NCI-H2196 (cell line): ENCODE measurements around the gene TGFBR2.

Experiments
- DNase-seq: peaks from one replicate; lab custom pipeline; 2025; ENCODE audit not compliant: unreplicated experiment; lab: John Stamatoyannopoulos, UW

Gene TGFBR2

DNA sequence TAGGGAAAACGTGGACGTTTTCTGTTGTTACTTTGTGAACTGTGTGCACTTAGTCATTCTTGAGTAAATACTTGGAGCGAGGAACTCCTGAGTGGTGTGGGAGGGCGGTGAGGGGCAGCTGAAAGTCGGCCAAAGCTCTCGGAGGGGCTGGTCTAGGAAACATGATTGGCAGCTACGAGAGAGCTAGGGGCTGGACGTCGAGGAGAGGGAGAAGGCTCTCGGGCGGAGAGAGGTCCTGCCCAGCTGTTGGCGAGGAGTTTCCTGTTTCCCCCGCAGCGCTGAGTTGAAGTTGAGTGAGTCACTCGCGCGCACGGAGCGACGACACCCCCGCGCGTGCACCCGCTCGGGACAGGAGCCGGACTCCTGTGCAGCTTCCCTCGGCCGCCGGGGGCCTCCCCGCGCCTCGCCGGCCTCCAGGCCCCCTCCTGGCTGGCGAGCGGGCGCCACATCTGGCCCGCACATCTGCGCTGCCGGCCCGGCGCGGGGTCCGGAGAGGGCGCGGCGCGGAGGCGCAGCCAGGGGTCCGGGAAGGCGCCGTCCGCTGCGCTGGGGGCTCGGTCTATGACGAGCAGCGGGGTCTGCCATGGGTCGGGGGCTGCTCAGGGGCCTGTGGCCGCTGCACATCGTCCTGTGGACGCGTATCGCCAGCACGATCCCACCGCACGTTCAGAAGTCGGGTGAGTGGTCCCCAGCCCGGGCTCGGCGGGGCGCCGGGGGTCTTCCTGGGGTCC, at the start of gene TGFBR2:
Gene TGFBR2, plus strand, starts transcription at position 301 of the 731 bp plus-strand sequence. Its CDS starts 283 bp downstream, at position 584.
- no peak for DNase-seq

DNA sequence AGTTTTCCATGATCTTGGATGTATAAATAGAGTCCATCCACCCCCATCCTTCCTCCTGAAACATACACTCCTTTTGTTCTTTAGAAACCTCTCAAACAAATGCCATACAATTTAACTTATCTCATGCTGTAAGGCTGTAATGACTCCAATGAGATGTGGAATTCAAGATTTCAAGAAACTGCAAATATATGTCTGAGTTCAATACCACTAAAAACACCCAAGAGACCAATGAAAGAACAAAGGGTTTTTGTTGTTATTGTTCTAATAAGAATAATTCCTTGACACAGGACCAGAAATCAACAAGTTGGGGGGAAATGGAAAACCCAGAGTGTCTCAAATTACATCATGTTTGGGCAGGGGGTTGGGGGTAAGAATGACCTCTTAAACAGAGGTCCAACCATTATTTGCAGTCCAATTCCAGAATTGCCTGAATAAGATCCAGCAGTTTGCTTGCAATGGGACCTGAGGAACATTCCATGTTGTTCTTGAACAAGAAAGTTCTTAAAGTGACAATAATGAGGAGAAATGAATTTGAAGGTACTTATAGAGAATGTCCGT, 48.6 kb upstream of the TGFBR2 start:
- no peak for DNase-seq

DNA sequence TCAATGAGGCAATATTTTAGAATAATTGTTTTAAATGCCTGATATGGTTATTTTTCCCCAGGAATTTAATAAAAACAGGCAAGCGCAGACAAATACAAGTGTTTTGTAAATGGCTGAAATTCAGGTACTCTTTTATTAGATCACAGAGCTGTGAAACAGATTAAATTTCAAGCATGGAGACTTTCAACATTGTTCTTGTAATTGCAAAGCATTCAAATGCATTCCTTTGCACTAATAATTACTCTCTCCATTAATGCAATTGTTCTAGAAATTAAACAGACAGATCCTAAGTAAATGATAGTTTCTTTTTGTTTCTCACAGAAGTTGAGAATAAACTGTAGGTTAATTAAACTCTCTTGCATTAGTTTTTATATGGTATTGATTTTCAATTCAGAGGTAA, 42.4 kb upstream of the TGFBR2 start:
- no peak for DNase-seq

DNA sequence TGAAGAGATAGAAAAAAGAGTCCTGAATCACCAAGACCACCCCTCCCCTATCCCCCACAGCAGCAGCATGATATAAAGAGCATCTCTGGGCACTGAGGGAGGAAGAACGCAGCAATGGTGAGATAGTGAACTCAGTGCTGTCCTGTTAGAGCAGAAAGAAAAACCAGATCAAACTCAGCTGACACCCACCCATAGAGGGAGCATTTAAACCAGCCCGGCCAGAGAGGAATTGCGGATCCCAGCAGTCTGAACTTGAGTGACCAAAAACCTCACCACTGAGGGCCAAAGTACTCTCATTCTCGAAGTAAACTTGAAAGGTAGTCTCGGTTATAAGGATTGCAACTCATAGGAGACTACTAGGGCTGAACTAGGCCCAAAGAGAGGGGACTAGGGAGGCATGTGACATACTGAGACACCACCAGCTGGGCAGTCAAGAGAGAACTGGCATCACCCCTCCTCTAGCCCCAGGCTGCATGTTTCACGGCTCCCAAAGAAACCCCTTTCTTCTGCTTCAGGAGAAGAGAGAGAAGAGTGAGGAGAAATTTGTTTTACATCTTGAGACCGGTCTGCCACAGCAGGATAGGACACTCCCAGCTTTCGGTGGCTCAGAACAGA, 39.2 kb upstream of the TGFBR2 start:
- no peak for DNase-seq

DNA sequence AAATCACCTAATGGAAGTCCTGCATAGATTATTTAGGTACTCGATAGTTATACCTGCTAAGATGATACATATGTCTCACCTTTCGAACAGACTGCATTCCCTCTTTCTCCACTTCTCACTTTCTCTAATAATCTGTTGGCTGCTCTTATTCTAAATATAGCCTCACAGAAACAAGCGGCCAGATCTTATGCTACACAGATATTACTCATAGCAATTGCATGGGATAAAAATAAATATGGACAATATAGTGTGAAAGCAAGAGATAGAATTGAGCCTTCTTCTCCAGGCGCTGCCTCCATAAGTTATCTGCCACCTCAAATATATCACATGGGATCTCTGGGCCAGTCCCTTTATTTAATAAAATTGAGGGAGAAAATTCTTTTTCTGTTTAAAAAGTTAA, 29.5 kb upstream of the TGFBR2 start:
- DNase-seq, result no peak

DNA sequence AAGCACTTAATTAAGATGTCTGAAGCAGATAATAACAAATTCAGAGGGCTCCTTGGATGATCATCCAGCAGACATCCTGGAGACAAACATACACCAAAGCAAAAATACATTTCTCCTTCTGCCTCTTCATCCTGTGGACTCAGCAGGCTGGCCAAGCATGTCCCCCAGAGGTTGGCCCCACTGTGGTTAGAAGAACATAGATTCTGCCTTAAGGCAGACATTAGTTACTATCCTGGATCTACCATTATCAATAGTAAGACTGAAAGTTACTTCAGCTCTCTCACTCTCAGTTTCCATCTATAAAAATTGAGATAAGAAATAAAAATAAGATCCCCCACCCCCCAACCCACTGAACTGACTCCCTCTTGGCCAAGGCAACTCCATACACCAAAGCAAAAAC, 28.6 kb upstream of the TGFBR2 start:
- no peak for DNase-seq

DNA sequence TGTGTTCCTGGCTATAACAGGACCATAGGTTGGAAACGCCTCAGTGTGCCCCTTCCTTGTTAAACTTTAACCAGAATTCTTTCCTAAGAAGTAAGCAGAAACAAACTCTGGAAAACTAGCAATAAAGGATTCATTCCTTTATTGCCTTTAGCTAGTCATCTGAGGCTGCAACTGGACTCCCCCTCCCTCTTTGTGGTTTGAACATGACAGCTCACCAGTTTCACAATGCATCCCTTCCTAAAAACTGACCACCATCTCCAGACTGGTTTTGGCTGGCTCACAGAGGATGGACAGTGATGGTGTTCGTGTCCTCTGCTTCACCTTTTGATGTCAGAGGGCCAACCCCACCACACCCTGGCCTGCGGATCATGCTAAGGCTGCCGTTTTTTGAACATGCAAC, 27.9 kb upstream of the TGFBR2 start:
- DNase-seq, result no peak

DNA sequence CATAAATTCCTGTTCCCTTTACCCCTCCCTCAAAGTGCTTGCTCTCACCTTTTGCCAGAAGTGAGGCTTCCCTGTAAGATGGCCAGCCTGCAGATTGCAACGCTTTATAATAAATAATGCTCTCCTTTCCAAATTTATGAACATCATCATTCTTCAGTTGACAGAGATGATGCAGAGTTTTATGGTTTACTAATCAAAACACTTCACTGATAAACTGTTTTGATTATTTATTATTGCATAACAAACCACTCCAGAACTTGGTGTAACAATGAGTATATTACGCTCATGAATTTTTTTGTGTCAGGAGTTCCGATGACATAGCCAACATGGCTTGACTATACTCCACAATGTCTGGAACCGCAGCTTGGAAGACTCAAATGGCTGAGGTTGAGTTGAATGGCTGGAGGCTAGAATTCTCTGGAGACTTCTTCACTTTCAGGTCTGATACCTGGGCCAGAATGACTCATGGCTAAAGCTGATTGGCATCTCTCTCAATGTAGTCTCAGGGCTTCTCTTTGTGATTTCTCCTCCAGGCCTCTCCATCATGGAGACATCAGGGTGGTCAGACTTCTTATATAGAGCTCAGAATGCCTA, 27.3 kb upstream of the TGFBR2 start:
- DNase-seq, result no peak

DNA sequence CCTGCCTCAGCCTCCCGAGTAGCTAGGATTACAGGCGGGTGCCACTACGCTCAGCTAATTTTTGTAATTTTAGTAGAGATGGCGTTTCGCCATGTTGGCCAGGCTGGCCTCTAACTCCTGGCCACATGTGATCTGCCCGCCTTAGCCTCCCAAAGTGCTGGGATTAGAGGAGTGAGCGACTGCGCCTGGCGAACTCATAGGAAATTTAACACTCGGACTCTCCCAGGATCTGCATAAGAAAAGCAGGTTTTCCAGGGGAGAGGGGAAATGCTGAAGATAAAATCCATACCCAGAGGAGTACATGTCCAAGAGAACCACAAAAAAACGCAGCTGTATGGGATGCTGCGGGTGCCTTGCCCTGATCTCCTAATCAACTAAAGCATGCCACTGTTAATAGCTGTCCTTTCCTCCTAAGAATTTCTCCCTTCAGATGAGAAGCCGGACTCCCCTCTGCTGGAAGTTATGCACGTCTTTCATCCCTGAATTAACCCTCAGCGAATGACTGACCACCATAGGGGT, 25.3 kb upstream of the TGFBR2 start:
- DNase-seq, result no peak

DNA sequence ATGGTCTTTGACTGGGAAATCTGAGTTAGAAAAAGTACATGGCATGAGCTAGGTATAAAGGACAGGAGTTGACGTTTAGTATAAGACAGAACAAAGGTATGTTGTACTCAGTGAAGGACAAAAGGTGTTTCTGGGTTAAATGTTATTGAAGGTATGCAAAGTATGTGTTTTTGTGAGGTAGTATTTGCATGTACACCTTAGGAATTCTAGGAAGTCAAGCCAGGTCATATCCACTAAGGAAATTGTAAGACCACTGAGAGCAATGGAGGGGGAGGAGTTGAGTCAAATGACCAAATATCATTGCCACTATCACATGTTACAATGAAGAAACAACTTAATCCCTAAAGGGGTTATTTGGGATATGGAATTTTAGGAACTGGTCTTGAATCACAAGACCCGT, 24.4 kb upstream of the TGFBR2 start:
- DNase-seq, result no peak

DNA sequence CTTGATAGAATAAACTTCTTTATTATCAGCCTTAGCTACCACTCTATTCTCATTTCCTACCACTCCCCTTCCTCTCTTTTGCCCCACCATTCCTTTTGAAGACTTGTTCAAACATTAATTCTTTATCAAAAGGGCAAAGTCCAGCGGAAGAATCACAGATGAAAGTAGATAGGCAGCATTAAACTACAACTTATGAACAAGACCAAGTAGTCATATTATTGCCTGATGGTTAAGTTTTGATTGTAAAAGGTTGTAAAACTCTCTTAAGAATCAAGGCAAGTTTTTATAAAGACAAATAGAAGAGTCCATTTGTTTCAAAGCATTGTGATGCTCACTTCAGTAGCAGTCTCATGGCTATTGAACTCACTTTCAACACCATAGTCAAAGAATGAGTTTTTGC, 22.4 kb upstream of the TGFBR2 start:
- no peak for DNase-seq

DNA sequence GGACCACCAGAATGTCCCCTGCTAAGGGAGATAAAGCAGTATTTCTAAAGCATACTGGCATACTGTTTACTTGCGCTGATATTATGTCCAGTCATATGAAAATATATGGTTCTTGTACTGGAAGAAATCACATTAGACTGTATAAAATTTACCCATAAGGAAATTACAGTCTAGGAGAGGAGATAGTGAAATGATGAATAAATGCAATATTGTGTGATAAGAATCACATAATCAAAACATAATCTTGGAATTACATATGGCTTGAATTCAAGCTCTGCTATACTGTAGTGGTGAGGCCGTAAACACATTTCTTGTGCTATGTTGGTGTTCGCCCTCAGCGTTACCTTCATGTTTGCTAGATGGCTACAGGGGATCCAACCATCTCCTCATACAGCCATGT, 20.7 kb upstream of the TGFBR2 start:
- DNase-seq, result no peak

DNA sequence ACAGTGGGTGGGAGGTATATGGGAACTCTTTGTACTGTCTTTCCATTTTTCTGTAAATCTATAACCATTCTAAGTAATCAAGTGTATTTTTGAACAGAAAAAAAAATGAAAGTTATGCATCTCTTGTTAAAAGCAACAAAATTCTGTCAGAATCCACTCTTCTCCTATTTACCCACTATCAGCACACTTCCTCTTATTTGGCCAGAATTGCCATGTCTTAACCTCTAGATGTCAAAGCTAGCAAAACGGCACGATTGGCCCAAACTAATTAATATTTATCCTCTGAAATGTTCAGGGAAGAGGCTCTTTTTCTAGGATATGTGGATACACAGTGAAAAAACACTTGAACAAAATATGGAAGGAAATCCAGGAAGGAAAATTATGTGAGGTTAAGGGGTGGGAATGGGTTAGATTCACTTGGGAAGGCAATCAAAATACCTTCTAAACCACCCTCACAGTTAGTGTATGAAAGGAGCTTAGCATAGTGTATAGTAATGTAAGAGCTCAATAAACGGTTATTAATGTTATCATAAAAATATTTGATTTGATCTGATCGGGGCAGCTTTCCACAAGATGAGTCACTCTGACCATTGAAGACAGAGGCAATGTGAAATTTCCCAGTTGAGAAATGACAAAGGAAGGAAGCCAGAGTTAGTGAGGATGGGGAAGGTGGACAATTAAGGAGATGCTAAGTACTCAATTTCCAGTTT, 20.1 kb upstream of the TGFBR2 start:
- DNase-seq, result no peak

DNA sequence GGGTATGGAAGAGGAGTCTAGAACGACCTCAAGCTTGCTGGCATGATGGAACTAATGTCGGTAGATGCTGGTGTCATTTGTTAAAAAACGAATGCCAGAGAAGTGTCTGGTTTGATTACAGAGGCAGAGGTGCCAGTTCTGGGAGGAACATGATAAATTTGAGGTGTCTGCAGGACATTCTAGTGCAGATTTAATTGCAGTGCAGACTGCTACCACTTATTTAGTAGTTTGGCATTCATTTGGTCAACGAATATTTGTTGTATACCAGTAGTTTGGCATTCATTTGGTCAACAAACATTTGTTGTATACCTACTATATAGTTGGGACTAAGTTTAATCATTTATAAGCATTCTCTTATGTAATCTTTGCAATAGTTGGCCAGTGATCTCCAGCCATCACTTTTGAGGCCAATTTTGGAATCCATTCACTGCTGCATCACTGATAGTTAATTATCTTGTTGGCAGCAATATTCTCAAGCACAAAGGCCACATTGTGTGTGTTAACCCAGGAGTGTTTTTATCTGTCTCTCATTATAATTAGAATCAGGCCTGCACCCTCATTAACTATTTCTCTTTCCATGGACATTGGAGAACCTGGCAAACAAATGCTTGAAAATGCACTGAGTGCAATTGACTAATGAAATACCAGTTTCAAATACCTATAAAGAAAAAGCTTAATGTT, 19.5 kb upstream of the TGFBR2 start:
- DNase-seq, result no peak

DNA sequence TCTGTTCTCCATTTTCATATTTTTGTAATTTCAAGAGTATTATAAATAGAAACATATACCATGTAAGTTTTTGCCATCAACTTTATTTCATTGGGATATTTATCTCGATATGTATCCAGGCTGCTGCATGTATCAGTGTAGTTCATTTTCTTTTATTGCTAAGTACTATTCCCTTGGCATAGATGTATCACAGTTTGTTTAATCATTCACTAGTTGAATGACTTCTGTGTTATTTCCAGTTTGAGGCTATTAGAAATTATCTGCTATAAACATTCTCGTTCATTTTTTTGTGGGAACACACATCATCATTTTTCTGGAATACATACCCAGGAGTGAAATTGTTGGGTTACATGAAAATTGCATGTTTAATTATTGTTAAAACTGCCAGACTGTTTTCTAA, 18.5 kb upstream of the TGFBR2 start:
- no peak for DNase-seq

DNA sequence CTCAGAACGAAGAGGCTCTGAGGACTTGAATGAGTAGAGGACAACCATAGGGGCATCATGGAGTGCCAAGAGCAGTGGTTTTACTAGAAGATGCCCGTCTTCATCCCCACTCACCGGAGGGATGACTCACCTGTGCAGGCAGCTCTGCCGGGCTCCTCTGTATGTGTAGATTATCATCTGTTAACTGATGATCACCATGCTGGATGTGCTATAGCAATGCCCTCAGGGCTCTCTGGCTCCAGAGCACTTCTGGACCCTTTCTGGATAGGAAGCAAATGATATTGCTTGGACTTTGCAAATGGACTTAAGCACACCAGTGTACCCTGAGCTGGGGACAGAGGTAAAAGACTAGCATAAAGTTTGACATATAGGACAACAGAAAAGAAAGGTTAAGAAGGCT, 10.2 kb upstream of the TGFBR2 start:
- DNase-seq, result no peak

DNA sequence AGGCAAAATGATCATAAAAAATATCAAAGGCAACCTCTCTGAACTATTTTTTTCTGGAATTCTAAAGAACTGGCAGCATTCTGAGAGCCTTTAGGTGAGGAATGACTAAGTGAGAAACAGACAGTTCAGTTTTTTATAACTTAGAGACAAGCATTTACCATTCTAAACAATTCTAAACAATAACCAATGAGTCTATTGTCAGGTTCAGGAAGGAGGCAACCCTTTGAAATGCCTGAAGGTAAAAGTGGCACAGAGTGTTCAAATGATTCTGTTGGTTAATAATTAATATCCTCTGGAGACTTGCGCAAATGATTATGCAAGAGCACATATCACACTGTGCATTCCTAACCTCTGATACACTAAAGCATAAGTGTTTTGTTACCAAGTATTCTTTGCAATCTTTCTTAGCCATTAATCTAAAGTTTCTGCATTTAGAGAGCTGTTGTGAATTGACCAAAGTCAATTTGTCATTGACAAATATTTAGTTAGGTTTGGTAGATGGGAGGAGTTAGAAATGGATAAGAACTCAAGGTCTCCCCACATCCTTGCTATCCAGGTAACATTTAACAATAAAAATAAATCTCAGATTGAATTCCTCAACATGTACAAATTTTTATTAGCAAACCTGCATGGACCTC, 9.2 kb upstream of the TGFBR2 start:
- no peak for DNase-seq

DNA sequence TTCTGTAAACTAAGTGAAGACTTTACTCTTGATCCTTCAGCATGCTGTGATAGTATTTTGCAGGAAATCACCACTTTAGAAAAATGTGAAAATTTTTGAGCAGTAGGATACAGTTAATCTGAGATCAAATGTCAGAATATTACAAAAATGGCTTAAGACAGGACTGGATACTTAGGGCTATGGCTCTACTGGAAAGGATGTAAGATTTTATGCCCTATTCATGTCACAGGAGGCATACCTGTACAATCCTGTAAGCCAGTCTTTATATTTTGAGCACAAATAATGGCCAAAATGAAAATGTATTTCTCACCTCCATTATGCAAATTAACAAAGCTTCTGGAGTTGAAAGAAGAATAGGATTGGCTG, 8.6 kb upstream of the TGFBR2 start:
- no peak for DNase-seq

DNA sequence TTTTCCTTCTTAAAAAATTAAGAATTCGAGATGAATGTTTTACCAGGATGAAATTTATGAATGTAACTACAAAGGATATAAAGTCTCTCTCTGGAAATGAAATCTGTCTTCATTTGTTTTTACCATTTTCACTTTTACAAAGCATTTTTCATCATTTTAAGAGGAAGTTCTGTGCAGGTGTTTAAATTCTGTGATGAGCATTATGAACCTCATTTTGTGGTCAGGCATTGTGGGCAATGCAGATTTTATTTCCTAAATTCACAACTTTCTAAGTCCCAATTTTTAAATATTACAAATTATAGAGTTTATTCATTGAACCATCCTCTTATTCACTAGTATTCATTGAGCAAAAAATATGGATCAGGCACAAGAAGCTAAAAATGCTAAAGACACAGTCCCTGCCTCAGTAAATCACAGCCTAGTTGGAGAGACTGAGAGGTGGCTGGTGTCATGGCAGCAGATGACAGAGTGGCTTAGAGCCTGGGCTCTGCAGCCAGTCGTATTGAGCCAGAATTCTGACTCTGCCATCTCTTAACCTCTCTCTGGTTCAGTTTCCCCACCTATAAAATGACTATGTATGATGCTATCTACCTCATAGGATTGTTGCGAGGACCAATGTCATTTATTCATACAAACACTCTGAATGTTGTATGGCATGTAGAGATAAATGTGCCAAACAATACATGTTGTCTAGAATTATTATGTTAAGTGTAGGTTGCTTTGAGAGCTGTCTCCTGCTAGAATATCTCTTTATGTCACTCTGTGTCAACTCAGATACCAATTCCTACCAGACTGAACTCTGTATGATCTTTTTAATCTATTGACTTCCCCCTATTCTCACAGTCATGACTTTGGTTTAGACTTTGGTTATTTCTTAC, 7.5 kb upstream of the TGFBR2 start:
- no peak for DNase-seq
